Gastroesophageal sphincter (tissue), 4 donors: ENCODE results near the gene NETO2. TPM values are rescaled to one million over a fixed set of nuclear protein-coding genes. Genes with fewer than 3 reads are reported as not detected.

Experiments
- ATAC-seq: fragments of 150-250 bp; one replicate; pipeline ENCODE4 v1.9.1; 2016; ENCODE audit warnings: mild to moderate bottlenecking, moderate library complexity
- H3K27ac ChIP-seq, 4 donors: fragments of 200-600 bp; sonication (generic) in 3 of 4; 1 replicate in 3 of 4; 2 replicates in 1 of 4; pipeline ENCODE4 v1.5.1; 2016 to 2019
- H3K27me3 ChIP-seq: fragments of 200-600 bp; sonication (generic); one replicate; pipeline ENCODE4 v1.5.1; 2019
- H3K36me3 ChIP-seq, 2 donors: fragments of 200-600 bp; sonication (generic); one replicate each; pipeline ENCODE4 v1.5.1; 2019; ENCODE audit warnings: control low read depth in 1 of 2
- H3K4me1 ChIP-seq, 3 donors: fragments of 200-600 bp; sonication (generic); 1 replicate in 2 of 3; 2 replicates in 1 of 3; pipeline ENCODE4 v1.5.1; 2016 to 2019; ENCODE audit warnings: control low read depth in 2 of 3
- H3K4me3 ChIP-seq, 2 donors: fragments of 200-600 bp; sonication (generic); one replicate each; pipeline ENCODE4 v1.5.1; 2019; ENCODE audit warnings: mild to moderate bottlenecking in 1 of 2, moderate library complexity in 1 of 2
- H3K9me3 ChIP-seq, 3 donors: fragments of 200-600 bp; sonication (generic); one replicate each; pipeline ENCODE4 v1.5.1; 2017 to 2019; ENCODE audit warnings: control low read depth in 2 of 3
- EP300 ChIP-seq: sonication (generic); formaldehyde crosslinking; IDR thresholded peaks from one replicate; pipeline ENCODE4 v1.6.1; 2017; ENCODE audit warnings: antibody characterized with exemption, mild to moderate bottlenecking
- POLR2A ChIP-seq, 2 donors: fragments of 450-650 bp; IDR thresholded peaks; one replicate each; pipeline ENCODE4 v1.6.1; 2017; ENCODE audit warnings: antibody characterized with exemption in 2 of 2, mild to moderate bottlenecking in 2 of 2, moderate library complexity in 1 of 2
- POLR2AphosphoS5 ChIP-seq: sonication (generic); formaldehyde crosslinking; IDR thresholded peaks from one replicate; pipeline ENCODE4 v1.6.1; 2017; ENCODE audit warnings: antibody characterized with exemption
- WGBS, 2 donors: methylation state at CpG; one replicate each; pipeline ENCODE4 v1.1.5; 2018; ENCODE audit warnings: low coverage in 1 of 2; 5-methylcytosine and 5-hydroxymethylcytosine counted together
- total RNA-seq, 4 donors: library from RNA; depleted of rRNA; stranded (reverse); fragments of >200 nt; gene quantifications; one replicate each; pipeline ENCODE4 v1.1.0, GENCODE V29; 2016
- TF ChIP-seq, protein P1 (sequence below), 4 experiments: fragments of 200-600 bp in 2 of 4; fragments of 450-650 bp in 2 of 4; sonication (generic) in 1 of 4; IDR thresholded peaks; one replicate each; pipeline ENCODE4 v1.5.1; 2017 to 2019; ENCODE audit warnings: antibody characterized with exemption in 4 of 4, mild to moderate bottlenecking in 2 of 4, moderate library complexity in 2 of 4

NETO2 gene
- total RNA-seq, 4 donors from 2014 or later, result 0.47 to 5.0 (median 1.1) TPM

GRCh38 chr16:47053895-47054294, 89.8 kb downstream of the NETO2 start:
- ATAC-seq, result no peak

GRCh38 chr16:47052666-47053640, 90.8 kb downstream of the NETO2 start:
- 96% methylated on average over 10 of the region's 13 CpGs; no CpG with 5 or more reads in 1 of the 2 donors for WGBS, 2 donors
- Histone ChIP-seq H3K27ac (no peak overlapping the region), H3K9me3 (no peaks in the 10 kb centered on the region), H3K4me1 (no peaks in the 10 kb centered on the region), H3K27me3 (peaks cover 10% of the 10 kb centered on the region), H3K4me3 (no peak overlapping the region), H3K36me3 (no peaks in the 10 kb centered on the region)
- TF ChIP-seq POLR2A (IDR thresholded peaks at IDR 0.05) (no peak), POLR2AphosphoS5 (no peak), EP300 (no peak)
- TF ChIP-seq, protein P1, sequence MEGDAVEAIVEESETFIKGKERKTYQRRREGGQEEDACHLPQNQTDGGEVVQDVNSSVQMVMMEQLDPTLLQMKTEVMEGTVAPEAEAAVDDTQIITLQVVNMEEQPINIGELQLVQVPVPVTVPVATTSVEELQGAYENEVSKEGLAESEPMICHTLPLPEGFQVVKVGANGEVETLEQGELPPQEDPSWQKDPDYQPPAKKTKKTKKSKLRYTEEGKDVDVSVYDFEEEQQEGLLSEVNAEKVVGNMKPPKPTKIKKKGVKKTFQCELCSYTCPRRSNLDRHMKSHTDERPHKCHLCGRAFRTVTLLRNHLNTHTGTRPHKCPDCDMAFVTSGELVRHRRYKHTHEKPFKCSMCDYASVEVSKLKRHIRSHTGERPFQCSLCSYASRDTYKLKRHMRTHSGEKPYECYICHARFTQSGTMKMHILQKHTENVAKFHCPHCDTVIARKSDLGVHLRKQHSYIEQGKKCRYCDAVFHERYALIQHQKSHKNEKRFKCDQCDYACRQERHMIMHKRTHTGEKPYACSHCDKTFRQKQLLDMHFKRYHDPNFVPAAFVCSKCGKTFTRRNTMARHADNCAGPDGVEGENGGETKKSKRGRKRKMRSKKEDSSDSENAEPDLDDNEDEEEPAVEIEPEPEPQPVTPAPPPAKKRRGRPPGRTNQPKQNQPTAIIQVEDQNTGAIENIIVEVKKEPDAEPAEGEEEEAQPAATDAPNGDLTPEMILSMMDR (IDR thresholded peaks at IDR 0.05), result no peak
- ATAC-seq, result no peak

More at GRCh38 chr16:47053895-47054294, 89.8 kb downstream of the NETO2 start:
- Histone ChIP-seq H3K36me3 (no peaks in the 10 kb centered on the region), H3K4me3 (no peak overlapping the region), H3K27ac (no peak overlapping the region), H3K4me1 (no peaks in the 10 kb centered on the region), H3K27me3 (peaks cover 10% of the 10 kb centered on the region), H3K9me3 (no peaks in the 10 kb centered on the region)
- WGBS, 2 donors, result 100% methylated on average over 2 to 4 of the region's 5 CpGs
- TF ChIP-seq POLR2A (IDR thresholded peaks at IDR 0.05) (no peak), EP300 (no peak), POLR2AphosphoS5 (no peak)
- TF ChIP-seq, protein P1 (IDR thresholded peaks at IDR 0.05), result no peak

- no peak for ATAC-seq
- Histone ChIP-seq H3K27me3 (peaks cover 8% of the 10 kb centered on the region), H3K4me1 (no peaks in the 10 kb centered on the region), H3K27ac (no peak overlapping the region), H3K9me3 (no peaks in the 10 kb centered on the region), H3K36me3 (no peaks in the 10 kb centered on the region), H3K4me3 (no peak overlapping the region)
- 95% methylated on average over 4 of the region's 10 CpGs; no CpG with 5 or more reads in 1 of the 2 donors for whole genome bisulfite sequencing, 2 donors
- TF ChIP-seq EP300, result no peak
- TF ChIP-seq POLR2AphosphoS5, result no peak
- no peak for TF ChIP-seq POLR2A (IDR thresholded peaks at IDR 0.05)
- TF ChIP-seq, protein P1 (IDR thresholded peaks at IDR 0.05), result no peak
These were observed 92.7 kb downstream of the NETO2 start for GRCh38 chr16:47051031-47051430.

GRCh38 chr16:47049901-47050583, 93.7 kb downstream of the NETO2 start:
- no peaks in the 10 kb centered on the region for H3K4me1 ChIP-seq
- no peaks in the 10 kb centered on the region for H3K36me3 ChIP-seq
- H3K27ac ChIP-seq, result no peak overlapping the region
- ATAC-seq, result no peak
- H3K9me3 ChIP-seq, result no peaks in the 10 kb centered on the region
- TF ChIP-seq EP300 (no peak), POLR2A (IDR thresholded peaks at IDR 0.05) (no peak), POLR2AphosphoS5 (no peak)
- TF ChIP-seq, protein P1 (IDR thresholded peaks at IDR 0.05), result no peak
- H3K4me3 ChIP-seq, result no peak overlapping the region
- no peaks in the 10 kb centered on the region for H3K27me3 ChIP-seq
- 73 to 82% methylated on average over 2 to 4 of the region's 12 CpGs for WGBS, 2 donors
